ENCODE results near the gene RTN4. TPM values are rescaled to one million over a fixed set of nuclear protein-coding genes. Genes with fewer than 3 reads are reported as not detected.

RTN4 gene
- total RNA-seq, 1 experiment from 2014 or later = 200 TPM

- Histone ChIP-seq H2BK20ac (ENCODE audit: low read depth, low read length, poor library complexity, severe bottlenecking) (no peak overlapping the region), H3K4me2 (ENCODE audit: insufficient read depth, insufficient read length, low read length) (no peak overlapping the region), H2BK15ac (ENCODE audit: low read depth, low read length) (no peak overlapping the region), H3K23me2 (ENCODE audit: insufficient read length, low read depth, low read length, poor library complexity, severe bottlenecking) (peaks cover 11% of the 10 kb centered on the region), H2BK120ac (ENCODE audit: low read depth, low read length, poor library complexity, severe bottlenecking) (no peak overlapping the region), H3K14ac (ENCODE audit: insufficient read depth, low read length) (no peak overlapping the region), H4K91ac (ENCODE audit: insufficient read length, low read depth, low read length) (no peak overlapping the region), H3K56ac (ENCODE audit: insufficient read length, low read depth, low read length) (no peak overlapping the region), H2BK5ac (ENCODE audit: insufficient read length, low read length) (no peak overlapping the region), H3K27ac (ENCODE audit: insufficient read length, low read depth, low read length) (no peak overlapping the region), H3K79me2 (ENCODE audit: insufficient read depth, low read length) (peaks cover 60% of the 10 kb centered on the region), H3K27me3 (ENCODE audit: insufficient read depth, low read length) (no peaks in the 10 kb centered on the region), H4K20me1 (ENCODE audit: control insufficient read depth, insufficient read depth, insufficient read length) (no peaks in the 10 kb centered on the region), H4K5ac (ENCODE audit: insufficient read length, low read depth, low read length) (no peak overlapping the region), H3T11ph (ENCODE audit: low read length) (no peak overlapping the region), H3K79me1 (ENCODE audit: insufficient read depth, low read depth, low read length, poor library complexity, severe bottlenecking) (no peaks in the 10 kb centered on the region), H2BK12ac (ENCODE audit: insufficient read length, low read depth, low read length) (no peak overlapping the region), H4K8ac (replicated peaks; ENCODE audit: insufficient read length, low read depth, low read length) (no peak overlapping the region), H2AFZ (ENCODE audit: low read length) (no peak overlapping the region), H2AK5ac (ENCODE audit: insufficient read length, low read length) (no peak overlapping the region), H3K18ac (ENCODE audit: insufficient read length, low read depth, low read length) (no peak overlapping the region), H3K9ac (ENCODE audit: extremely low read depth, insufficient read length, low read length) (no peak overlapping the region), H3K4ac (ENCODE audit: low read depth, low read length) (no peak overlapping the region), H3K23ac (ENCODE audit: insufficient read length, low read depth, low read length) (no peak overlapping the region), H3K9me3 (ENCODE audit: control insufficient read depth, low read depth, low read length) (no peaks in the 10 kb centered on the region), H3K4me1 (ENCODE audit: insufficient read depth, low read length) (no peaks in the 10 kb centered on the region; the same call in 1 of the 2 replicates)
- Mint-ChIP-seq H3K4me1 (peaks cover 58 to 59% of the 10 kb centered on the region in 2 experiments), H3K27ac (no peak overlapping the region), H3K36me3 (ENCODE audit: insufficient read depth in 1 of 3, low read depth in 3 of 3) (peaks cover 7 to 17% (median 13%) of the 10 kb centered on the region in 3 experiments), H3K9me3 (peaks cover 4 to 8% of the 10 kb centered on the region in 2 experiments; a peak in 4 of 5 replicates), H3K27me3 (ENCODE audit: low read depth) (no peaks in the 10 kb centered on the region), H3K4me3 (no peak overlapping the region)
- TF ChIP-seq, protein P1, sequence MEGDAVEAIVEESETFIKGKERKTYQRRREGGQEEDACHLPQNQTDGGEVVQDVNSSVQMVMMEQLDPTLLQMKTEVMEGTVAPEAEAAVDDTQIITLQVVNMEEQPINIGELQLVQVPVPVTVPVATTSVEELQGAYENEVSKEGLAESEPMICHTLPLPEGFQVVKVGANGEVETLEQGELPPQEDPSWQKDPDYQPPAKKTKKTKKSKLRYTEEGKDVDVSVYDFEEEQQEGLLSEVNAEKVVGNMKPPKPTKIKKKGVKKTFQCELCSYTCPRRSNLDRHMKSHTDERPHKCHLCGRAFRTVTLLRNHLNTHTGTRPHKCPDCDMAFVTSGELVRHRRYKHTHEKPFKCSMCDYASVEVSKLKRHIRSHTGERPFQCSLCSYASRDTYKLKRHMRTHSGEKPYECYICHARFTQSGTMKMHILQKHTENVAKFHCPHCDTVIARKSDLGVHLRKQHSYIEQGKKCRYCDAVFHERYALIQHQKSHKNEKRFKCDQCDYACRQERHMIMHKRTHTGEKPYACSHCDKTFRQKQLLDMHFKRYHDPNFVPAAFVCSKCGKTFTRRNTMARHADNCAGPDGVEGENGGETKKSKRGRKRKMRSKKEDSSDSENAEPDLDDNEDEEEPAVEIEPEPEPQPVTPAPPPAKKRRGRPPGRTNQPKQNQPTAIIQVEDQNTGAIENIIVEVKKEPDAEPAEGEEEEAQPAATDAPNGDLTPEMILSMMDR (conservative IDR thresholded peaks at IDR 0.05) = no peak
- no CpG with 5 or more reads among the region's 8 CpGs for WGBS (ENCODE audit: extremely low coverage, insufficient read length, low lambda C conversion rate)
- no peak for DNase-seq
These were observed 6.4 kb downstream of the RTN4 start for GRCh38 chr2:55043841-55044240.

Data from H9 (cell line).